Nephron progenitor cell (in vitro differentiated cells): ENCODE measurements around the gene MUL1.

Experiments used
- DNase-seq: peaks from one replicate; pipeline ENCODE4 v3.0.0; 2021
- H3K27ac Mint-ChIP-seq: 2 replicates; pipeline ENCODE4 v1.8.0; 2021; ENCODE audit warnings: mild to moderate bottlenecking, moderate library complexity, mixed read lengths
- H3K27me3 Mint-ChIP-seq: 2 replicates; pipeline ENCODE4 v1.8.0; 2021; ENCODE audit warnings: mild to moderate bottlenecking, low read depth, mixed read lengths; ENCODE audit not compliant: poor library complexity
- H3K36me3 Mint-ChIP-seq: 2 replicates; pipeline ENCODE4 v1.8.0; 2021; ENCODE audit warnings: low read depth, mixed read lengths
- H3K4me1 Mint-ChIP-seq: 2 replicates; pipeline ENCODE4 v1.8.0; 2021; ENCODE audit warnings: mixed read lengths
- H3K4me3 Mint-ChIP-seq: 2 replicates; pipeline ENCODE4 v1.8.0; 2021; ENCODE audit warnings: mild to moderate bottlenecking, moderate library complexity, mixed read lengths
- H3K9me3 Mint-ChIP-seq: 2 replicates; pipeline ENCODE4 v1.8.0; 2021; ENCODE audit warnings: mild to moderate bottlenecking, moderate library complexity, mixed read lengths
- CTCF ChIP-seq: fragments of 200-600 bp; sonication (generic); IDR thresholded peaks from 2 replicates; pipeline ENCODE4 v1.5.0; 2021; ENCODE audit warnings: antibody characterized with exemption

The MUL1 gene

GRCh38 chr1:20492751-20493150, 15.2 kb downstream of the MUL1 start:
- no peaks in the 10 kb centered on the region for H3K9me3 Mint-ChIP-seq
- peaks cover 4% of the 10 kb centered on the region for H3K4me1 Mint-ChIP-seq
- H3K4me3 Mint-ChIP-seq: no peak overlapping the region
- no peak for DNase-seq
- peaks cover 56% of the 10 kb centered on the region for H3K27me3 Mint-ChIP-seq
- no peak for TF ChIP-seq CTCF
- no peaks in the 10 kb centered on the region for H3K36me3 Mint-ChIP-seq
- H3K27ac Mint-ChIP-seq: no peak overlapping the region

- peaks cover 65% of the 10 kb centered on the region for H3K27me3 Mint-ChIP-seq
Measured at GRCh38 chr1:20491866-20492265, 16.1 kb downstream of the MUL1 start.

GRCh38 chr1:20491178-20491577, 16.8 kb downstream of the MUL1 start:
- no peak for DNase-seq
- H3K4me3 Mint-ChIP-seq: no peak overlapping the region
- no peaks in the 10 kb centered on the region for H3K36me3 Mint-ChIP-seq
- no peak overlapping the region for H3K27ac Mint-ChIP-seq
- peaks cover 4% of the 10 kb centered on the region for H3K4me1 Mint-ChIP-seq
- H3K9me3 Mint-ChIP-seq: no peaks in the 10 kb centered on the region
- no peak for TF ChIP-seq CTCF
- peaks cover 70% of the 10 kb centered on the region for H3K27me3 Mint-ChIP-seq

More at GRCh38 chr1:20491866-20492265, 16.1 kb downstream of the MUL1 start:
- no peaks in the 10 kb centered on the region for H3K36me3 Mint-ChIP-seq
- no peak overlapping the region for H3K27ac Mint-ChIP-seq
- TF ChIP-seq CTCF: no peak
- DNase-seq: no peak
- peaks cover 4% of the 10 kb centered on the region for H3K4me1 Mint-ChIP-seq
- no peak overlapping the region for H3K4me3 Mint-ChIP-seq
- no peaks in the 10 kb centered on the region for H3K9me3 Mint-ChIP-seq

- no peak overlapping the region for H3K27ac Mint-ChIP-seq
- peaks cover 7% of the 10 kb centered on the region for H3K36me3 Mint-ChIP-seq
- peaks cover 85% of the 10 kb centered on the region for H3K27me3 Mint-ChIP-seq
- TF ChIP-seq CTCF: no peak
- H3K4me1 Mint-ChIP-seq: peaks cover 21% of the 10 kb centered on the region
- peak overlapping the region; percentile 75 for H3K4me3 Mint-ChIP-seq
- DNase-seq: no peak
- H3K9me3 Mint-ChIP-seq: no peaks in the 10 kb centered on the region
Measured at GRCh38 chr1:20487236-20487590, 20.7 kb downstream of the MUL1 start.

- Mint-ChIP-seq H3K36me3 (peaks cover 7% of the 10 kb centered on the region), H3K27me3 (peaks cover 88% of the 10 kb centered on the region)
Measured at GRCh38 chr1:20486457-20487235, 21.3 kb downstream of the MUL1 start.

More at GRCh38 chr1:20486457-20487235, 21.3 kb downstream of the MUL1 start:
- no peak for TF ChIP-seq CTCF
- DNase-seq: peak; percentile 90
- Mint-ChIP-seq H3K4me3 (peak overlapping the region; percentile 75), H3K9me3 (no peaks in the 10 kb centered on the region), H3K27ac (no peak overlapping the region), H3K4me1 (peaks cover 27% of the 10 kb centered on the region)
